Keratinocyte (primary cell): ENCODE results near the gene LSM7. TPM values are rescaled to one million over a fixed set of nuclear protein-coding genes. Genes with fewer than 3 reads are reported as not detected.

Experiments used
- DNase-seq: peaks from one replicate; pipeline ENCODE4 v3.0.0-alpha.2; 2011; ENCODE audit warnings: low read depth, missing footprints, low spot score
- FAIRE-seq: peaks from 2 replicates; lab custom pipeline; 2011; peaks lifted over from hg19 to GRCh38; lab: Jason Lieb, UNC
- H2AFZ ChIP-seq: 2 replicates; pipeline ENCODE4 v1.6.0; 2012; ENCODE audit warnings: low read length, control low read depth, inconsistent platforms; ENCODE audit not compliant: control insufficient read depth
- H3K27ac ChIP-seq: 2 replicates; pipeline ENCODE4 v1.5.1; 2011; ENCODE audit warnings: low read length; ENCODE audit not compliant: control insufficient read depth, insufficient read depth
- H3K27me3 ChIP-seq: 3 replicates; pipeline ENCODE4 v1.6.0; 2011; ENCODE audit warnings: low read length; ENCODE audit not compliant: control insufficient read depth, insufficient read depth; ENCODE audit errors: extremely low read depth
- H3K36me3 ChIP-seq, 2 experiments: 2 replicates in 1 of 2; 3 replicates in 1 of 2; pipeline ENCODE4 v1.5.1; 2011; ENCODE audit warnings: low read length in 2 of 2, mild to moderate bottlenecking in 1 of 2; ENCODE audit not compliant: control insufficient read depth in 2 of 2, insufficient read depth in 2 of 2; ENCODE audit errors: extremely low read depth in 1 of 2
- H3K4me1 ChIP-seq: 3 replicates; pipeline ENCODE4 v1.5.1; 2011; ENCODE audit warnings: low read length; ENCODE audit not compliant: control insufficient read depth, insufficient read depth; ENCODE audit errors: extremely low read depth
- H3K4me2 ChIP-seq: 3 replicates; pipeline ENCODE4 v1.6.0; 2011; ENCODE audit warnings: low read depth, low read length; ENCODE audit not compliant: control insufficient read depth, insufficient read depth; ENCODE audit errors: extremely low read depth
- H3K4me3 ChIP-seq, 3 experiments: fragments of 200-600 bp in 1 of 3; sonication (generic) in 1 of 3; 2 replicates in 2 of 3; 3 replicates in 1 of 3; pipeline ENCODE4 v1.5.1; 2011 to 2016; ENCODE audit warnings: low read length in 3 of 3, mild to moderate bottlenecking in 3 of 3, control low read depth in 2 of 3, inconsistent platforms in 1 of 3, low read depth in 1 of 3, mixed read lengths in 1 of 3, mixed run types in 1 of 3, moderate library complexity in 1 of 3; ENCODE audit not compliant: control insufficient read depth in 2 of 3, insufficient read depth in 2 of 3; ENCODE audit errors: extremely low read depth in 1 of 3
- H3K79me2 ChIP-seq: 2 replicates; pipeline ENCODE4 v1.6.0; 2012; ENCODE audit warnings: low read length; ENCODE audit not compliant: control insufficient read depth, insufficient read depth
- H3K9ac ChIP-seq: 3 replicates; pipeline ENCODE4 v1.6.0; 2011; ENCODE audit warnings: low read length; ENCODE audit not compliant: control insufficient read depth, insufficient read depth; ENCODE audit errors: extremely low read depth
- H3K9me1 ChIP-seq: 3 replicates; pipeline ENCODE4 v1.6.0; 2011; ENCODE audit warnings: low read length; ENCODE audit not compliant: control insufficient read depth, insufficient read depth; ENCODE audit errors: extremely low read depth
- H3K9me3 ChIP-seq: 2 replicates; pipeline ENCODE4 v1.5.1; 2012; ENCODE audit warnings: low read depth, low read length; ENCODE audit not compliant: control insufficient read depth
- H4K20me1 ChIP-seq: 3 replicates; pipeline ENCODE4 v1.6.0; 2011; ENCODE audit warnings: low read length; ENCODE audit not compliant: control insufficient read depth, insufficient read depth; ENCODE audit errors: extremely low read depth
- CTCF ChIP-seq, 3 experiments: IDR thresholded peaks in 1 of 3; conservative IDR thresholded peaks in 1 of 3; optimal IDR thresholded peaks in 1 of 3; 2 replicates in 2 of 3; 3 replicates in 1 of 3; pipeline versions ENCODE3 to v1.5.1; 2011; ENCODE audit warnings: low read length in 3 of 3, mild to moderate bottlenecking in 3 of 3, moderate library complexity in 2 of 3, control low read depth in 1 of 3, inconsistent platforms in 1 of 3; ENCODE audit not compliant: insufficient read depth in 2 of 3; ENCODE audit errors: extremely low read depth in 1 of 3
- EZH2 ChIP-seq: IDR thresholded peaks from one replicate; pipeline ENCODE4 v1.6.1; 2012; ENCODE audit warnings: inconsistent platforms, mild to moderate bottlenecking, low read length, moderate library complexity
- dilution Hi-C: fragments of 300-500 bp; cut with MboI; formaldehyde crosslinking; loops from one replicate; pipeline ENCODE4 v1.7.0; 2020; ENCODE audit warnings: low sequenced_read_pairs; ENCODE audit not compliant: extremely low pct_ligation_motif_present
- polyA plus RNA-seq, 5 experiments: library from polyadenylated mRNA; depleted of rRNA in 3 of 5; stranded (reverse) in 3 of 5; stranded (forward) in 1 of 5; unstranded in 1 of 5; fragments of >200 nt; gene quantifications; 1 replicate in 1 of 5; 2 replicates in 3 of 5; 3 replicates in 1 of 5; pipeline versions ENCODE4 v1.2.1 to v1.2.3, GENCODE V29; 2011 to 2012; ENCODE audit warnings: missing spikeins in 2 of 5, low read depth in 1 of 5, low replicate concordance in 1 of 5

The LSM7 gene
- polyA plus RNA-seq, 1 donor (not counting 4 experiments of a cell fraction or from before 2014, with no cell fraction given), result 243 TPM

DNA sequence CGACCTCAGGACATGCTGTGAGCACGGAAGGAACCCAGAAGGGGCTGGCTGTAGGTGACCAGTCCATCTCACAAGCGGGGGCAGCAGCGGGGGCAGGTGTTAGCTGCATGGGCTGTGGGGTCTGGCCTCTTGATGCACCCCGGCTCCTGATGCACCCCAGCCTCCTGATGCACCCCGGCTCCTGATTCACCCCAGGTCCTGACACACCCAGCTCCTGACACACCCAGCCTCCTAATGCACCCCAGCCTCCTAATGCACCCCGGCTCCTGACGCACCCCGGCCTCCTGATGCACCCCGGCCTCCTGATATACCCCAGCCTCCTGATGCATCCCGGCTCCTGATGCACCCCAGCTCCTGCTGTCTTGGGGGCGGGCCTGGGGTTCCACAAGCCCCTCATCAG lies 7.4 kb downstream of the LSM7 start:
- Histone ChIP-seq H3K79me2 (peaks cover 16% of the 10 kb centered on the region), H3K9ac (no peak overlapping the region), H3K4me2 (no peak overlapping the region), H3K9me1 (no peaks in the 10 kb centered on the region), H3K27me3 (no peaks in the 10 kb centered on the region), H3K4me3 (no peak overlapping the region), H4K20me1 (no peaks in the 10 kb centered on the region), H3K36me3 (peaks cover 6 to 15% of the 10 kb centered on the region in 2 experiments), H3K4me1 (peaks cover 2% of the 10 kb centered on the region), H2AFZ (no peak overlapping the region), H3K9me3 (no peaks in the 10 kb centered on the region), H3K27ac (no peak overlapping the region)
- no peak for DNase-seq
- no peak for FAIRE-seq
- dilution Hi-C loops, result no loop called here
- no peak for TF ChIP-seq EZH2
- TF ChIP-seq CTCF (optimal IDR thresholded peaks at IDR 0.05 in 1 of 3, IDR thresholded peaks at IDR 0.05 in 1 of 3, conservative IDR thresholded peaks at IDR 0.05 in 1 of 3; ENCODE audit: extremely low read depth in 1 of 3, insufficient read depth in 2 of 3, low read length in 3 of 3), result no peak

GRCh38 chr19:2320049-2320448 lies 8.3 kb downstream of the LSM7 start:
- no peaks in the 10 kb centered on the region for H3K9me3 ChIP-seq
- H3K4me3 ChIP-seq, result no peak overlapping the region
- dilution Hi-C loops, result no loop called here
- H3K9ac ChIP-seq, result no peak overlapping the region
- FAIRE-seq (peak; percentile 46), DNase-seq (peak; percentile 13)
- H3K36me3 ChIP-seq, result peaks cover 6 to 15% of the 10 kb centered on the region in 2 experiments
- no peaks in the 10 kb centered on the region for H4K20me1 ChIP-seq
- peaks cover 2% of the 10 kb centered on the region for H3K4me1 ChIP-seq
- no peak overlapping the region for H3K27ac ChIP-seq
- H3K79me2 ChIP-seq, result peaks cover 8% of the 10 kb centered on the region
- H3K27me3 ChIP-seq, result no peaks in the 10 kb centered on the region
- no peaks in the 10 kb centered on the region for H3K9me1 ChIP-seq
- no peak overlapping the region for H3K4me2 ChIP-seq
- H2AFZ ChIP-seq, result no peak overlapping the region
- no peak for TF ChIP-seq CTCF (optimal IDR thresholded peaks at IDR 0.05 in 1 of 3, IDR thresholded peaks at IDR 0.05 in 1 of 3, conservative IDR thresholded peaks at IDR 0.05 in 1 of 3; ENCODE audit: extremely low read depth in 1 of 3, insufficient read depth in 2 of 3, low read length in 3 of 3)
- TF ChIP-seq EZH2, result no peak
